ENCODE results near the gene FAM53B. TPM values are rescaled to one million over a fixed set of nuclear protein-coding genes. Genes with fewer than 3 reads are reported as not detected.

The FAM53B gene
- polyA plus RNA-seq, 1 experiment = 3.9 TPM

DNA sequence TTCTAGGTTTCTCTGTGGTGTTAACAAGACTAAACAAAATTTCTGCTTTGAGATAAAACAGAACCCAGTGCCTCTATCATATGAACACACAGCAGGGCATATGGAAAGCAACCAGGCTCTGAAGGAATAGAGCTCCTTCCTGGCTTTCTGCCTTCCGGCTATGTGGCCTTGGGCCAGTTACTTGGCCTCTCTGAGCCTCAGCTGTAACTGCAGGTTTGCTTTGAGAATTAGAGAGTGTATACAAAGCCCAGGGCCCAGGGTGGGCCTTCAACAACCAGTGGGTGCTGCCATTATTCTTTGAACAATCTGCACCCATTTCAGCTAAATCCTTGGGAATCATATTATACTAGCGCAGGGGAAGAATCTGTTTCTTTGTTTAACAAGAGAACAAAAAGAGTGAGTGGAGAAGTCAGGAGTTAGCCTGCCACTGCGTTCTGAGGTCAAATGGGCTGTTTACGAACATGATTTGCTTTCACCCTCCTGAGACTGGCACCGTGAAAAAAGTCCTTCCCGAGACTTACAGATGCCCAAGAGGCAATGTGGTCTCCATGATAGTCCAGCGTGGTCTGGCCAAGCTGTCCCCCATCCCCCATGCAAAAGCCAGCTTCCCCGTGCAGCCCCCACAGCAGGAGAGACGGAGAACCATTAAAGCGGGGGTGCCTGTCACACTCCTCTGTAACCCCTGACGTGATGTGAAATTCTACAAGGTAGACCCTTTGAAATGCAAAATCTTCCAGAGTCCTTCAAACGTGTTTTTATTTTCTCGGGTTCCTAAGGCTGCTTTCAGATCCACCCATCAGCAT, 4.9 kb downstream of the FAM53B start:
- CTCF ChIA-PET = interaction anchor here (0.6 to 4.9 kb wide), 6 partner anchors 87 to 745 kb away, joined by 3 to 59 read pairs (median 4); no protein-coding TSS in a partner anchor
- TF ChIP-seq, protein P1, sequence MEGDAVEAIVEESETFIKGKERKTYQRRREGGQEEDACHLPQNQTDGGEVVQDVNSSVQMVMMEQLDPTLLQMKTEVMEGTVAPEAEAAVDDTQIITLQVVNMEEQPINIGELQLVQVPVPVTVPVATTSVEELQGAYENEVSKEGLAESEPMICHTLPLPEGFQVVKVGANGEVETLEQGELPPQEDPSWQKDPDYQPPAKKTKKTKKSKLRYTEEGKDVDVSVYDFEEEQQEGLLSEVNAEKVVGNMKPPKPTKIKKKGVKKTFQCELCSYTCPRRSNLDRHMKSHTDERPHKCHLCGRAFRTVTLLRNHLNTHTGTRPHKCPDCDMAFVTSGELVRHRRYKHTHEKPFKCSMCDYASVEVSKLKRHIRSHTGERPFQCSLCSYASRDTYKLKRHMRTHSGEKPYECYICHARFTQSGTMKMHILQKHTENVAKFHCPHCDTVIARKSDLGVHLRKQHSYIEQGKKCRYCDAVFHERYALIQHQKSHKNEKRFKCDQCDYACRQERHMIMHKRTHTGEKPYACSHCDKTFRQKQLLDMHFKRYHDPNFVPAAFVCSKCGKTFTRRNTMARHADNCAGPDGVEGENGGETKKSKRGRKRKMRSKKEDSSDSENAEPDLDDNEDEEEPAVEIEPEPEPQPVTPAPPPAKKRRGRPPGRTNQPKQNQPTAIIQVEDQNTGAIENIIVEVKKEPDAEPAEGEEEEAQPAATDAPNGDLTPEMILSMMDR (IDR thresholded peaks at IDR 0.05; ENCODE audit: insufficient read depth, low read depth, low read length) = no peak
- H3K27me3 ChIP-seq (ENCODE audit: control insufficient read depth, insufficient read depth, low read length) = no peaks in the 10 kb centered on the region
- H3K4me3 ChIP-seq (ENCODE audit: low read depth, low read length) = no peak overlapping the region
- no peak for DNase-seq (ENCODE audit: low read depth)
- POLR2A ChIA-PET = no interaction called here
- peaks cover 1% of the 10 kb centered on the region for H3K36me3 ChIP-seq (ENCODE audit: control insufficient read depth, insufficient read depth, low read length)

DNA sequence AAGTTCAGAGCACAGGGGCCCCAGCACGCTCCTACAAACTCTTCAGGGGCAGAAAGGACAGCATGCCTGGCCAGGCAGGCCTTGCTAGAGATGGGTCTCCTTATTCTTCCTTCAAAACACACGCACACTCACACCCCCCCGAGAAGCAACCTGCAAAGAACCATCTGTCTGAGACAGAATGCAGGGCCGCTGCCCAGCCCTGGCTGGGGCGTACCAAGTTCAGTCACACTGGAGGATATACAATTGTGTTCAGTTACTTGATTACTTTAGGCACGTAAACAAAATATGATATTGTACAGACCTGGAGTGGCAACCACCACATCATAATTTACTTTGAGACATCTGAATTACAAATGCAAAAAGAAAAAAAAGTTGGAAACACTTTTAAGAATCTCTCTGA, 5.7 kb downstream of the FAM53B start:
- DNase-seq (ENCODE audit: low read depth) = no peak
- ChIA-PET CTCF (interaction anchor here (0.6 to 4.9 kb wide), 2 partner anchors 208 to 744 kb away, joined by 3 to 59 read pairs; no protein-coding TSS in a partner anchor), POLR2A (no interaction called here)
- TF ChIP-seq, protein P1 (IDR thresholded peaks at IDR 0.05; ENCODE audit: insufficient read depth, low read depth, low read length) = no peak
- H3K4me3 ChIP-seq (ENCODE audit: low read depth, low read length) = no peak overlapping the region
- H3K27me3 ChIP-seq (ENCODE audit: control insufficient read depth, insufficient read depth, low read length) = no peaks in the 10 kb centered on the region
- H3K36me3 ChIP-seq (ENCODE audit: control insufficient read depth, insufficient read depth, low read length) = peaks cover 1% of the 10 kb centered on the region

DNA sequence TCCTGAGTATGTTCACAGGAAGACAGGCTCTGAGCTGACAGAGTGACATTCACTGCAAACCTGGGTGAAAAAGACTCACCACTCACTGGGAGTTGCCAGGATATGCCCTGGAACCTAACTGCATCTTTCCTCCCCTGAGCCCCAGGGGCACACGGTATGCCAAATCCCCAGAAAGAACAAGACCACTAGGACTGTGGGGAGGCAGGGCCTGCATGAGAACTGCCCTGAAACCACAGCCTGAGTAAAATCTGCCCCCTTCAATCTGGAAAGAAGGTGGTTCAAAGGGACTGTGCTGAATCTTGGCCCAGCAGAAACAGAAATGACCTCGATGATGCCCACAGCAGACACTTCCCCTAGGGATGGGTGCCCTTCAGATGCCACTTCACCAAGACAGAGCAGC, 6.5 kb downstream of the FAM53B start:
- POLR2A ChIA-PET = no interaction called here
- no peak overlapping the region for H3K4me3 ChIP-seq (ENCODE audit: low read depth, low read length)
- peaks cover 1% of the 10 kb centered on the region for H3K36me3 ChIP-seq (ENCODE audit: control insufficient read depth, insufficient read depth, low read length)
- no peak for DNase-seq (ENCODE audit: low read depth)
- CTCF ChIA-PET = interaction anchor here (1.0 kb wide), 1 partner anchor 199 kb away, joined by 3 read pairs; no protein-coding TSS in a partner anchor
- TF ChIP-seq, protein P1 (IDR thresholded peaks at IDR 0.05; ENCODE audit: insufficient read depth, low read depth, low read length) = no peak
- no peaks in the 10 kb centered on the region for H3K27me3 ChIP-seq (ENCODE audit: control insufficient read depth, insufficient read depth, low read length)

DNA sequence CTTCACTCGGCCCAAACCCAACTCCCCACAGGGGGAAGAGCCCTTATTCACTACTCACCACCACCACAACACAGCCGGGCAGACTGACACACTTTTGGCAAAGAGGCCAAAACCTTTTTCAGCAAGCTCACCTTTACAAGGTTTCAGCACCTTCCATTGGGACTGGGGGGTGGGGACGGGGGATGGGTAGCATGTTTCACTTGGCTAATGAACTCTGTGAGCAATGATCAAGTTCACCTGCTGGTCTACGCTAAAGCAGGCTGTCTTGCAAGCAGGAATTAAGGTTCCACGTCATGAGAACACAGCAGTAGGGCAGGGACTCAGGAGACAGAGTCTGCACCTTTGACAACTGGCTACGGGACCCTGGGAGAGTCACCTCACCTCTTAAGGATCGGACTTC, 7.0 kb downstream of the FAM53B start:
- Histone ChIP-seq H3K4me3 (ENCODE audit: low read depth, low read length) (no peak overlapping the region), H3K27me3 (ENCODE audit: control insufficient read depth, insufficient read depth, low read length) (no peaks in the 10 kb centered on the region), H3K36me3 (ENCODE audit: control insufficient read depth, insufficient read depth, low read length) (peaks cover 1% of the 10 kb centered on the region)
- CTCF ChIA-PET = interaction anchor here (1.0 kb wide), 1 partner anchor 198 kb away, joined by 3 read pairs; no protein-coding TSS in a partner anchor
- POLR2A ChIA-PET = no interaction called here
- no peak for DNase-seq (ENCODE audit: low read depth)
- TF ChIP-seq, protein P1 (IDR thresholded peaks at IDR 0.05; ENCODE audit: insufficient read depth, low read depth, low read length) = no peak

DNA sequence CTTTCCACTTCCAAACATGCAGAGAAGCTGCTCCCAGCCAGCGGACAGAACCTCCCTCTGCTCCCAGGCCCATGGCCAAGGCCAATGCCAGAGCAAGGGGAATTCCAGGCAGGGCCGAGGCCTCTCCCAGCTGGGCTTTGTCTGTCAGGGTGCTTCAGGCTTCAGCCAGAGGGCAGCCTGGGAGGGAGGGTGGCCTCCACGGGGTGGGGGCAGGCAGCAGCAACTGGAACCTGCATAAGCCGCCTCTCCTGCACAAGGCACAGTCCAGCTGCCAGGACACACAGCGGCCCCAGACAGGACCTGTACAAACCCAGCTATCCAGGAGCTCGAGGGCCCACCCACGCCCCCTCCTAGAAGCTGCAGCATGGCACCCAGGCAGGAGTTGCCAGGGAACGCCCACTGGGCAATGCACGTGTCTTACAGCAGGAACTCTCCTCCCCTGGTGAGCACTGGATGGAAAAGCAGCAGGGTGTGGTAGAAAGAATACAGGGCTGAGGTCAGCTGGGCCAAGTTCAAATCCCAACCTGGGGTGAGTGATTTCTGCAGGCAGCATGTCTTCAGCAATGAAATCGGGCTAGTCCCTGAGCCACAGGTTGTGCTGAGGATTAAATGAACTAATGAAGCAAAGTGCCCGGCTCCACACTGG, 7.6 kb downstream of the FAM53B start:
- H3K36me3 ChIP-seq (ENCODE audit: control insufficient read depth, insufficient read depth, low read length) = peaks cover 1% of the 10 kb centered on the region
- ChIA-PET POLR2A (no interaction called here), CTCF (no interaction called here)
- DNase-seq (ENCODE audit: low read depth) = no peak
- TF ChIP-seq, protein P1 (IDR thresholded peaks at IDR 0.05; ENCODE audit: insufficient read depth, low read depth, low read length) = no peak
- H3K4me3 ChIP-seq (ENCODE audit: low read depth, low read length) = no peak overlapping the region
- H3K27me3 ChIP-seq (ENCODE audit: control insufficient read depth, insufficient read depth, low read length) = no peaks in the 10 kb centered on the region

All from BJ (cell line).